ENCODE data around the gene CD177.
"Not testable (repeated sequence)": the region's sequence is repeated elsewhere in the genome, so short reads cannot be mapped to it uniquely, and the experiment has no call there.

Gene CD177

GRCh38 chr19:43353606-43354304, at the start of gene CD177:
CD177 (plus strand) TSS chr19:43353686; CDS start chr19:43353715, 29 bp downstream.
- no peak for DNase-seq

DNA sequence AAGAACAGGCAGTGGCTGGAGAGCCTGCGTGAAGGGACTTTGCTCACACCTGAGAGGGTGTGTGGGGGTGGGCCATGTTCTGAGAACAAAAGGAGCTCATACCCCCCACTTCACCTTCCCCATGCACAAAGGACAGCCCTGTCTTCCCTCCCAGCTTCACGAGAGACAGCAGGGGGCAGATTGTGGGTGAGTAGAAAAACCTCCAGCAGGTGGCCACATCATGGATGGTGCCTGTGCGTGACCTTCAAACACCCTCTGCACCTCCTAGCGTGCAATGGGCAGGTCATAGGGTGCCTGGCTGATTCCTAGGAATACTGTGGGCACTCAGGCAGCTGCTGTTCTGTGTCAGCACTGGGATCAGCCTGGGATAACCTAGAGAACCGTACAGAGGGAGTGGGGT, 47.8 kb upstream of the CD177 start:
- DNase-seq = no peak

DNA sequence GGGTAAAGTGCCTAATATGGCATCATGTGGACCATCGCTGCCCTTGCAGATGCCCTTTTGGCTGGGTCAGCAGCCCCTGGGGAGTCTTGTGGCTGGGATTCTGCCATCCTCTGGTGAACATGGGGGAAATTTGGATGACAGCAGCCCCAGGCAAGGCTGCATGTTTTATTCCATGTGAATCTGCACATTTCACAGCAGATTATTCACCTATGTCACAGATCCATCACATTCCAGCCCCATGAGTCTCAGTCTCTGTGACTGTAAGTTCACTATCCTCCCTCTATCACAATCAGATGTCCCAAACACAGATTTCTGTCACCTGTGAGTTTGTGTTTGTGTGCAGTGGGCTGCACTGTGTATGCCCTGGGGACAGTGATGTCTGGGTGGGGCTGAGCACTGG, 47.4 kb upstream of the CD177 start:
- DNase-seq = no peak

- no peak for DNase-seq
Measured at GRCh38 chr19:43308244-43308815, 45.2 kb upstream of the CD177 start.

DNA sequence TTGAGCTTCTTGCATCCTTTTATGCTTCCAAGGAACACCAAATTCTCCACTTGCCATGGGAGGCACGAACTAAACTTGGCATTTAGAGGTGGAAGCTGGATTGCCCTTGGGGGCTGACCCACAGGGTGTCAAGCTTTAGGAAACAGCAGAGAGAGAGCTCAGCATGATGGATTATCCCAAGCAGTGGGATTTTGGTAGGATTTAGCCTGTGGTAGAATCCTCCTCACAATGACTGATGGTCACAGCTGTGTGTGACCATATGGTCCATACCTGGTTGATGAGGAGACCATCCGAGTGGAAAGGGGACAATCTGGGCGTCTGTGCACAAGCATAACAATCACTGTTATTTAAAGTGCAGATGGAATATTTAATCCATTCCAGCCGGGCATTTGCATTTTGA, 44.0 kb upstream of the CD177 start:
- no peak for DNase-seq

GRCh38 chr19:43310221-43310620, 43.3 kb upstream of the CD177 start:
- no peak for DNase-seq

GRCh38 chr19:43311256-43311655, 42.2 kb upstream of the CD177 start:
- no peak for DNase-seq

- DNase-seq = no peak
Measured at GRCh38 chr19:43311706-43312105, 41.8 kb upstream of the CD177 start.

DNA sequence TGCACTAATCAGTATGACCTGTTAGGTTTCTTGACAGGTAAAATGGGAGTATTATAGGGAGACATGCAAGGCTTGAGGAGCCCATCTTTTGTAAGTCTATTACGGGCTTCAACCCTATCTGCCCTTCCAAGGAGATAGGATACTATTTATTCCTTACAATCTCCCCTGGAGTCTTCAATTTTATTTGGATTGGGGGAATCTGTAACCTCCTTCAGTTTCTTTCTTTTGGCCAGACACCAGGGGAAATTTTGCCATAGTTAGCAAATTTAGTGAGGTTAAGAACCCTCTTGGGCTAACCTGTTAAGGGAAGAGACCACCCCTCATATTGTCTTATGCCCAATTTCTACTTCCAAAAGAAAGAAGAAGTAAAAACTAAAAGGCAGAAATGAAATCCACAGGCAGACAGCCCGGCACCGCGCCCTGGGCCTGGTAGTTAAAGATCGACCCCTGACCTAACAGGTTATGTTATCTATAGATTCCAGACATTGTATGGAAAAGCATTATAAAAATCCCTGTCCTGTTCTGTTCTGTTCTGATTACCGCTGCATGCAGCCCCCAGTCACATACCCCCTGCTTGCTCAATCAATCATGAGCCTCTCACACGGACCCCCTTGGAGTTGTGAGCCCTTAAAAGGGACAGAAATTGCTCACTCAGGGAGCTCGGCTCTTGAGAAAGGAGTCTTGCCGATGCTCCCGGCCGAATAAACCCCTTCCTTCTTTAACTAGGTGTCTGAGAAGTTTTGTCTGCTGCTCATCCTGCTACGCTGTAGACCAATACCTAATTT, 39.6 kb upstream of the CD177 start:
- no peak for DNase-seq

- DNase-seq = no peak
Measured at GRCh38 chr19:43315851-43316250, 37.6 kb upstream of the CD177 start.

GRCh38 chr19:43316591-43317319, 36.7 kb upstream of the CD177 start:
- no peak for DNase-seq

GRCh38 chr19:43318203-43318602, 35.3 kb upstream of the CD177 start:
- no peak for DNase-seq

- DNase-seq = no peak
Measured at GRCh38 chr19:43318796-43319314, 34.6 kb upstream of the CD177 start.

GRCh38 chr19:43320546-43320945, 32.9 kb upstream of the CD177 start:
- DNase-seq = no peak

DNA sequence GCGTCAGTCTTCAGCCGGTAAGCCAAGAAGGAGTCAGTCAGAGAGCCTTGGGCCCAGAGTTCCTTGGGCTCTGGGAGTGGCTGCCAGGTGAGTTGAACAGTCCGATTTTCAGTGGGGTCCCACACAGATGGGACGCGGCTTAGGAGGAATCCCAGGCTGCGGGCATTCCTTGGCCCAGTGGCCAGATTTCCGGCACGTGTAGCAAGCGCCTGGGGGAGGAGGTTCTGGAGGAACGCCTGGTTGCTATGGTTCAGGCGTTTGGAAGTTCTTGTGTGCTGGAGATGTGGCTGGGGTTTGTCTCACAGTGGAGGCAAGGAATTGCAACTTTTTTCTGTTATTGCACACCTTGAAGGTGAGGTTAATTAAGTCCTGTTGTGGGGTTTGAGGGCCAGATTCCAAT, 26.7 kb upstream of the CD177 start:
- DNase-seq = not testable (repeated sequence)

GRCh38 chr19:43328561-43328960, 24.9 kb upstream of the CD177 start:
- not testable (repeated sequence) for DNase-seq

DNA sequence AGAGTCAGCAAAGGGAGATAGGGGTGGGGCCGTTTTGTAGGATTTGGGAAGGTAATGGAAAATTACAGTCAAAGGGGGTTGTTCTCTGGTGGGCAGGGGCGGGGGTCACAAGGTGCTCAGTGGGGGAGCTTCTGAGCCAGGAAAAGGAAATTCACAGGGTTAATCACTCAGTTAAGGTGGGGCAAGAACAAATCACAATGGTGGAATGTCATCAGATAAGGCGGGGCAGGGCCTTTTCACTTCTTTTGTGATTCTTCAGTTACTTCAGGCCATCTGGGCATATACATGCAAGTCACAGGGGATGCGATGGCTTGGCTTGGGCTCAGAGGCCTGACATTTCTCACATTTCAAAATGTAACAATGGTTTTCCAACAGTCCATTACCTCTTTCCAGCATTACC, 24.4 kb upstream of the CD177 start:
- not testable (repeated sequence) for DNase-seq

- DNase-seq = no peak
Measured at GRCh38 chr19:43329989-43330388, 23.5 kb upstream of the CD177 start.

- DNase-seq = no peak
Measured at GRCh38 chr19:43330726-43331434, 22.6 kb upstream of the CD177 start.

DNA sequence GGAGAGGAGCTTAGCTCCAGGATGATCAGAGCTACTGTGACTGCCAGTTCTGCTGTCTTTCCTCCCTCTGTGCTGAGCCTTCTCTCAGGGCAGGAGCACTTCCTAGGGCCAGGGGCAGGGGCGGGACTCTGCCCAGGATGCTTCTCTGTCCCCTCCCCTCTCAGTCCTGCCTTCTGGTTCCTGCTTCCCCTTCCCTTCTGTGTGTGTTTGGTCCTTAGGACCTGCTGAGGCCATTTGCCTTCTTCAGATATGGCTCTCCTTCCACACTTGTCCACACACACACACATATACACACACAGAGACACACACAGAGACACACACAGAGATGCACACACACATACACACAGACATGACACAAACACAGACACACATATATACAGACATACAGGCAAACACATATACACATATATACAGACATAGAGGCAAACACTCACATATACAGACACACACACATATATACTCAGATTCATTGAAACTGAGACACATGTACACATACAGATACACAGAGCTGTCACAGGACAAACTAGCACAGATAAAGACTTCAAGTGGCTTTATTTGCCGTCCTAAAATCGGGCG, 22.0 kb upstream of the CD177 start:
- no peak for DNase-seq

DNA sequence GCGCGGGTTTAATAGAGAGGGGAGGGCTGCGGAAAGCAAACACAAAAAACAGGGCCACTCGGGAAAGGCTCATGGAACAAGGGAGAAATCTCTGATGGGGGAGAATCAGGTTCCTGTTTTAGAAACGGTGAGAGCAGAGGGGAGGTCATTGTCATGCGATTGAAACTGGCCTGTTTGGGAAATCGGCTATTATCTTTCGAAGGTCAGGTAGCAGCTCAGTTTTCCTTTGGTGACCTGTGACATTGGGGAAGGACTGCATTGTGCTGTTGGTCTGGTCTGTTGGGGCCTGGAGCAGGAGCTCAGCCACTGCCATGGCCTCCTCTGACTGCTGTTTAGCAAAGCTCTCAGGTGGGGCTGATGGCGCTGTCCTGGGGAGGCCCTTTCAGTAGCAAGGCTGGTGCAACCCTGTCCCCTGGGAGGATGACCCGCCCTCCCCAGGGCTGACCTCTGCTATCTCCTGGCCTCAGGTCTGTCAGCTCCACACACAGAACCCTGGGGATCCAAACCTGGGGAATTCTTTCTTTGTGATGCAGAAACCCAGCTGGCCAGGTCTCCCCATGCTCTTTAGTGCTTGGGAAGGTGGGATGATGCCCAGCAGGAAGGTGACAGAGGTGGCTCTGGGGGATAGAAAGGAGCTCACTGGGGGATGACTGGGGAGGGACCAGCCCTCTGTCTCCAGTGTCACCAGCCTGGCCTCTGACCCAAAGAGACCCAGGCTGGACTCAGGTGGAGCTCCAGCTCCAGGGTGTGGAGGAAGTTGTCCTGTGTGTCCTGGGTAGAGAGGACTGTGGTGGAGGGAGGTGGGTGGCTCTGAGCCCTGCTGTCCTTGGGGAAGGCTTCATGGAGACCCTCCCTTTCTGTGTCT, 21.2 kb upstream of the CD177 start:
- no peak for DNase-seq

Data from activated CD4-positive, alpha-beta T cell treated with anti-CD3 and anti-CD28 coated beads, Interleukin-2, amount 50 U/mL, for 4 hours (primary cell).